Body of pancreas (tissue), 4 donors: ENCODE data around the gene PRR5L.

Source experiments
- POLR2A ChIP-seq, 3 donors: fragments of 450-650 bp; IDR thresholded peaks; one replicate each; pipeline ENCODE4 v1.6.1; 2016; ENCODE audit warnings: antibody characterized with exemption in 3 of 3, mild to moderate bottlenecking in 2 of 3
- TF ChIP-seq, protein P1 (sequence below), 7 experiments: fragments of 450-650 bp in 4 of 7; fragments of 200-600 bp in 3 of 7; sonication (generic) in 3 of 7; IDR thresholded peaks; one replicate each; pipeline ENCODE4 v1.5.1; 2016 to 2019; ENCODE audit warnings: antibody characterized with exemption in 7 of 7

DNA sequence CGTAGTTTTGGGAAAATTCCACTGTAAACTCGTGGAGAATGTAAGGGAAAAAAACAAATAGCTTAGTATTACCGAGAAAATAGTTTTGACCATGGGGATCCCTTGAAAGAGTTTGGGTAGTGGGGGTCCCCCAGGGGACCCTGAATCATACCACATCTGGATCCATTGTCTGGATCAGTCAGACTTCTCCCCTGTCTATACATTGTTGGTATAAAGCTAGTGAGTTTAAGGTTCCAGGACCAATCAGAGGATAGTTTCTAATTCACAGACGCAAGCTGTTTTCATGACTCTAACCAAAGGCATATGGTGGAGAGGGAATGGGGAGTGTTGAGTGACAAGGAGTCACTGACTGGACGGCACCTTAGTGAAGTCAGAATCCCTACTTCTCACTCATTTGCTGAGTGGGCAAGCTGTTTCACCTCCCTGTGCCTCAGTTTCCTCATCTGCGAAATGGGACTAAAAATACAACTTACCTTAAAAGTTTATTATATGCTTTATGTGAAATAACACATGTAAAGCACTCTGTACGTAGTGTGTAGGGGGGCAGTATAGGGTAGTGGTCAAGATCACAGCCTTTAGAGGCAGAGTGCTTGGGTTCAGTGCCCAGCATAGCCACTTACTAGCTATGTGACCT lies 123.8 kb downstream of the PRR5L start:
- no peak for TF ChIP-seq POLR2A (IDR thresholded peaks at IDR 0.05)
- TF ChIP-seq, protein P1, sequence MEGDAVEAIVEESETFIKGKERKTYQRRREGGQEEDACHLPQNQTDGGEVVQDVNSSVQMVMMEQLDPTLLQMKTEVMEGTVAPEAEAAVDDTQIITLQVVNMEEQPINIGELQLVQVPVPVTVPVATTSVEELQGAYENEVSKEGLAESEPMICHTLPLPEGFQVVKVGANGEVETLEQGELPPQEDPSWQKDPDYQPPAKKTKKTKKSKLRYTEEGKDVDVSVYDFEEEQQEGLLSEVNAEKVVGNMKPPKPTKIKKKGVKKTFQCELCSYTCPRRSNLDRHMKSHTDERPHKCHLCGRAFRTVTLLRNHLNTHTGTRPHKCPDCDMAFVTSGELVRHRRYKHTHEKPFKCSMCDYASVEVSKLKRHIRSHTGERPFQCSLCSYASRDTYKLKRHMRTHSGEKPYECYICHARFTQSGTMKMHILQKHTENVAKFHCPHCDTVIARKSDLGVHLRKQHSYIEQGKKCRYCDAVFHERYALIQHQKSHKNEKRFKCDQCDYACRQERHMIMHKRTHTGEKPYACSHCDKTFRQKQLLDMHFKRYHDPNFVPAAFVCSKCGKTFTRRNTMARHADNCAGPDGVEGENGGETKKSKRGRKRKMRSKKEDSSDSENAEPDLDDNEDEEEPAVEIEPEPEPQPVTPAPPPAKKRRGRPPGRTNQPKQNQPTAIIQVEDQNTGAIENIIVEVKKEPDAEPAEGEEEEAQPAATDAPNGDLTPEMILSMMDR (IDR thresholded peaks at IDR 0.05): no peak
